IPS DF 19.7 (cell line): ENCODE results near the gene SH2D3C.
"Not testable (repeated sequence)": the region's sequence is repeated elsewhere in the genome, so short reads cannot be mapped to it uniquely, and the experiment has no call there.

ENCODE experiments used
- DNase-seq: peaks from one replicate; pipeline ENCODE4 v3.0.0-alpha.2; 2013; ENCODE audit warnings: low read depth, low spot score

The SH2D3C gene

GRCh38 chr9:127785933-127786772, 7.7 kb upstream of the SH2D3C start, which contains the start of gene CDK9:
Gene CDK9 (plus strand): TSS chr9:127786034. CDS start chr9:127786149, 115 bp downstream.
- no peak for DNase-seq

DNA sequence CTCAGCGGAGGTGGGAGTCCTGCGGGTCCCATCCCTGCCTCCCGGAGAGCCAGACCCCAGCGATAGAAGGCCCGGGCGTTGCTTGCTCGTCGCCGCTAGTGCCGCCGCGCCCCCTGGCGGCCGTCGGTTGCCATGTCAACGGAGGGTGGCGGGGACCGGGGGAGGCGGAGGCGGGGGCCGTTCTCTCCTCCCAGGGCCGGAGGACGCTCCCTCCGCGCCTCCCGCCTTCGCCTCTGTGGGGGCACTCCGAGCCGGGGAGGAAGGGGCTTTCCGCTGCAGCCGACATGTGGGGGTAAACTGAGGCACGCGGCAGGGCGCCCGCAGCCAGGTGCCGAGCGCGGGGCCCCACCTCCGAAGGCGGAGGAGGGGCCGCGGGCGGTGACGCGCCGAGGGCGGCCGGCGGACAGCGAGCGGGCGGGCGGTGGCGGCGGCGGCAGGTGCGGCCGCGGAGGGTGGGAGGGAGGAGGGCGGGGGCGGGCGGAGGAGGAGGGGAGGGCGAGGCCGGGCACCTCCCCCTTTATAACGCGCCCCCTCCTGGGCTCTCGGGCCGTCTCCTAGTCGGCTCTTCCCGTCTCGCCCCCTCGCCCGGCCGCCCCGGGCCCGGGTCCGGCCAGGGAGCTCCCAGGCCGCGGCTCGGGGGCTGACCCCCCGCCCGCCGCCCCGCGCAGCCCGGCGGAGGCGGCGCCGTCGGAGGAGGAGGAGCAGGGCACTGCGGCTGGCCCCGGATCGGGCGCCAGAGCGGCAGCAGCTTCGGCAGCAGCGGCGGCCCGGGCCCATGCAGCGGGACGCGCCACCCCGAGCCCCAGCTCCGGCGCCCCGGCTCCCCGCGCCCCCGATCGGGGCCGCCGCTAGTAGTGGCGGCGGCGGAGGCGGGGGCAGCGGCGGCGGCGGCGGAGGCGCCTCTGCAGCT, 6.8 kb upstream of the SH2D3C start:
- no peak for DNase-seq

DNA sequence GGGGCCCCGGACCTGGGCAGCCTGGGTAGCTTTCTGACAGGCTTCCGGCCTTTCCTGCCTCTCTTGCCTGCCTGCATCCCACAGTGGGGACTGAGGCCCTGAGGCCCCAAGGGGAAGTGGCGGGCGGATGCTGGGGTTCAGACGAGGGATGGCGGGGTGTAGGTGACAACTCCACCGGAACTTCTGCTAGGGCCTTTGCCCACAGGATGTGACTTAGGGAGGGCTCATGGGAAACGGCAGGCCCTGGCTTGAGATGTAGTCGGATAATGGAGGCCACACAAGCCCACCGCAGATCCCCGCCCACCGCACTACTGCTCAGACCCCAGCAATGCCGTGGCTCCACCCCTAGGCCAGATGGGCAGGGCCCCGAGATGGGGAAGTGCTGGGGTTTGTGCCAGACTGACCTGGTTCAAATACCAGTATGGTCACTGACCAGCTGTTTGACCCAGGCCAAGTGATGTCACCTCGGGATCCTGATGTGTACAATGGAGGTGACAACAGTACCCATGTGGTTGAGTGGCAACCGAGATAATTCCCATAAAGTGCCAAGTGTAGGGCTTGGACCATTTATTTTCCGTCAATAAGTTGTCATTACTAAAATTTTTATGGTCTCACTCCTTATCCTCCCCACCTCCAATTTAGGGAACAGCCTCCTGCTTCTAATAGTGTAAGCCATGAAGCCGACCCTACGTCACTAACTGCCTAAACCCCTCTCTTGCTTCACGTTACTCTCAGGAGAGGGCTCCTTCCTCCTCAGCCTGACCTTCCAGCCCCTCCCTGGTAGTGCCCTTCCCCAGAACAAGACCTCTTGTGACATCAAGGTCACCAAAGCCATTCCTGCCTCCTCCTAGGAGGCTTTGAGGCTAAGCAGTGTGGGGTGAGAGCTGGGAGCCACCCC, 4.9 kb upstream of the SH2D3C start:
- DNase-seq = no peak

DNA sequence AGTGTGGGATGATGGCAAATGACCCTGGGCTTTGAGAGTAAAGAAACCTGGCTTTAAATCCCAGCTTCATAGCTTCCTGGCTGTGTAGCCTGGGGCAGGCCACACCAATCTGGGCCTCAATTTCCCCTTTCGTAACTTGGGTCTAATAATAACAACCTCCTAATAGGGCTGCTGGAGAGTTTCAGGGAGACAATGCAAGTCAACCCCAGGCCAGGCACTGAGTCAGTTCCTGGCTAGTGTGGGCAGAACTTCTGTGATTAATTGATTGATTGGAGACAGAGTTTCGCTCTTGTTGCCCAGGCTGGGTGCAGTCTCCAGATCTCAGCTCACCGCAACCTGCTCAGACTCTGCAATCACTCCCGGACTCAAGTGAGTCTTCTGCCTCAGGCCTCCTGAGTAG, 3.3 kb upstream of the SH2D3C start:
- DNase-seq = no peak

DNA sequence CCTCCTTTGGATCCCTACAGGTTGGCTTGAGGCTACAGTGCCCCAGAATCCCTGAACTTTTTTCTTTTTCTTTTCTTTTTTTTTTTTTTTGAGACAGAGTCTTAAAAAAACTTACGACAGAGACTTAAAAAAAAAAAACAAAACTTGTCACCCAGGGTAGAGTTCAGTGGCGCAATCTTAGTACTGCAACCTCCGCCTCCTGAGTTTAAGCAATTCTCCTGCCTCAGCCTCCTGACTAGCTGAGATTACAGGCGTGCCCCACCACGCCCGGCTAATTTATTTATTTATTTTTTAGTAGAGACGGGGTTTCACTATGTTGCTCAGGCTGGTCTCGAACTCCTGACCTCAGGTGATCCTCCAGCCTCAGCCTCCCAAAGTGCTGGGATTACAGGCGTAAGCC, 2.4 kb upstream of the SH2D3C start:
- not testable (repeated sequence) for DNase-seq

DNA sequence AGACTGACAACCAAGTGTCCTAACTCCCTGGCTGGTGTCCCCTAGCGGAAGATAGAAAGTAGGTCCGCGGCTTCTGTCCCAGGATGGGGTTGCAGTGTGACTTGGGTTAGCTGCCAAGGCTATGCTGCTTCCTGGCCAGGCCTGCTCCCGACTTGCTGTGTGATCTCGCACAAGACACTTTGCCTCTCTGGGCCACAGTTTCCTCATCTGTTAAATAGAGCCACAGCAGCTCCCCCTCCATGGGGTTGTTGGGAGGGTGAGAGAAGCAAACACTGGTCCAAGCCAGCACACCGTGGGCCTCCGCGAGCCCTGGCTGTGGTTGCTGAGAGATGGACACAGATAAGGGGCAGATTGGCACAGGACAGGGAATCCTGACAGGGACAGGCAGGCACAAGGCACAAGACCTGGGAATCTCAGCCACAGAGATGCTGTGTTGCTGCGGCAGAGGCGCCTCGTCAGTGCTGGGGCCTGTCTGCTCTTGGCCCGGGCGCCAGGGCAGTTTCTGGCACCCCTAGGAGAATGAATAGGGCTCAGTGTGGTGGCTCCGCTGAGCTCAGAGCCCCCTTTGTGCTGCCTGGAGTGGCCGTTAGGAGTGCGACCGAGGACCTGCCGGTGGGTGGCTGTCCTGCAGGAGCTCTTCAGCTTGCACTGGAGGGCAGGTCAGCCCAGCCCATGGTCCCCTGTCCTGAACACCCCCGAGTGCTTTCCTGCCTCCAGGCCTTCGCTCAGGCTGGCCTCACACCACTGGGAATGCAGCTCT, 1.8 kb upstream of the SH2D3C start:
- no peak for DNase-seq

DNA sequence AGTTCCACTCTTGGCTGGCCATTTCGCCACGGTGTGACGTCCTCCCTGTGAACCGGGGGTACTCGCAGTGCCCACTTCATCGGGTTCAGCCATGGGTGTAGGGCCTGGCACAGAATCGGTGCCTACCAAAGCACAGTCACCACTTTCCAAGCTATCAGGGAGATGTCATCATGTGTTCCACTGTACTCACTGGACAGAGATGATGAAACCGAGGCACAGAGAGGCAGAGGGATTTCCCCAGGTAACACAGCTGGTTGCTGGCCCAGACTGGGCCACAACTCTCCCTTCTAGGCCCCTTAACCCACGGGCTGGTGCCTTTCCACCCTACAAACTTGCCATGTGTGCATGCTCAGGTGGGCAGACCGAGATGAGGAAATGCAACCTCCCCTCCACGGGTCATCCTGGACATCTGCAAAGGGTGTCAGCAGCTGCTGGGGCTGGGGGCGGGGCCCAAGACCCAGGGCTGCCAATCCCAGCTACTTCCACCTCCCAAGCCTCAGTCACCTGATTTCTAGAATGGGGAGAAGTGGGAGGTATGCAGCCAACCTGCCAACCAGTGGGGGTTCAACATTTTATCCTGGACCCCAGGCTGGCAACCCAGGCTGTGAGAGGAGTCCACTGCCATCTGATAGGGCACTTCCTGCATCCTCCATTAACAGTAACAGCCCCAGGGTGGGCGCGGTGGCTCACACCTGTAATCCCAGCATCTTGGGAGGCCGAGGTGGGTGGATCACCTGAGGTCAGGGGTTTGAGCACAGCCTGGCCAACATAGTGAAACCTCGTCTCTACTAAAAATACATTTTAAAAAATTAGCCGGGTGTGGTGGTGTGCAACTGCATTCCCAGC, 893 bp upstream of the SH2D3C start:
- no peak for DNase-seq

- DNase-seq = no peak
These were observed 992 bp downstream of the SH2D3C start for GRCh38 chr9:127777368-127777980.

- no peak for DNase-seq
These were observed 1.6 kb downstream of the SH2D3C start for GRCh38 chr9:127776924-127777289.

DNA sequence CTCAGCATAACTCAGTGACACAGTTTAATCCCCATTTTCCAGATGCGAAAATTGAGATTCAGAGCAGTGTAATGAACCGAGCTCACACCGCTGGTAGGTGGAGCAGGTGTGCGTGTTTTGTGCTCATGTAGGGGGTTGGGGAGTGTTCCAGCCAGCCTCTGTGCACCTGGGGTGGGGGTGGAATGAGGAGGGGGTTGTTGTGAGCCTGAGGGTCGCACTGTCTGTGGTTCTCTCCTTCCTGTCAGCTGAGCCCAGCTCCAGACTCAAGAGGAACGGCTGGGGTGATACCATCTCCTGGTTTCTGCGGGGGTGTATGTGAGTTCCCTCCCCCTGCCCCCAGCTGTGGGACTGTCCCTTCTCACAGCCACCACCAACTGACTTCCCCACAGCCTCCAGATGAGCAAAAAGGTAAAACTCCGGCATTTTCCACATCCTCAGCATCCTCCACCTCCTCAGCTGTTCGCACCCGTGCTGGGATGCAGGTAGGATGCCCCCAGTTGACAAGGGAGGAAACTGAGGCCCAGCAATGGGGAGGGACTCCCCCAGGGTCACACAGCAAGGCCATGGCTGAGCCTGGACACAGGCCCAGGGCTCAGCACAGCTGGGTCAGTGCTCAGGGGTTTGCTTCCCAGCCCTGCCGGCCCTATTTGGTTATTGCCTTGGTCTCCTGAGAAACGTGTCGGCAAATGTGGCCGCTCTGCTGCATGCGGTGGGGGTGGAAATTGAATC, 2.1 kb downstream of the SH2D3C start:
- no peak for DNase-seq

GRCh38 chr9:127773981-127774380, 4.5 kb downstream of the SH2D3C start:
- no peak for DNase-seq

DNA sequence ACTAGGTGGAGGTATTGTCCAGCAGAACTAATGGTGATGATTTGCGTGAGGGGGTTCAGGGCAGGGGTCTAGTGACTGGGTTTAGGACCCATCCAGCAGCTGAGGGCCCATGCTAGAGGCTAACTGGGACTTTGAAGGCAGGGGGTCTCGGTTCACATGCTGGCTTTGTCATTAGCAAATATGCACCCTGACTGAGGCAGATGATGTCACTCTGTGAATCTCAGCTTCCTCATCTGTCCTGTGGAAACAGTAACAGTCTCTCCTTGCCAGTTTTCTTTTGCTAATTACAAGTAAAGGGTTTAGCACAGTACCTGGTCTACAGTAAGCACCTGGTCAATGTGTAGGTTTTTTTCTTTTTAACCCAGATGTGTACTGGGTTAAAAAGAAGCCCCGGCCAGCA, 5.2 kb downstream of the SH2D3C start:
- no peak for DNase-seq

- no peak for DNase-seq
These were observed 5.9 kb downstream of the SH2D3C start for GRCh38 chr9:127772603-127773002.

GRCh38 chr9:127771570-127772189, 6.8 kb downstream of the SH2D3C start:
- DNase-seq = no peak

- peak; percentile 81 for DNase-seq
These were observed 7.4 kb downstream of the SH2D3C start for GRCh38 chr9:127770905-127771569.

- no peak for DNase-seq
These were observed 7.9 kb downstream of the SH2D3C start for GRCh38 chr9:127770583-127770904.

- no peak for DNase-seq
These were observed 8.4 kb downstream of the SH2D3C start for GRCh38 chr9:127769929-127770582.
